GM19239 (cell line): ENCODE measurements around the gene MRPL27.
"Not testable (repeated sequence)": the region's sequence is repeated elsewhere in the genome, so short reads cannot be mapped to it uniquely, and the experiment has no call there.

Experiments
- DNase-seq: peaks from one replicate; pipeline ENCODE4 v3.0.0; 2011; ENCODE audit warnings: low spot score; ENCODE audit not compliant: insufficient read length
- FAIRE-seq: peaks from 2 replicates; lab custom pipeline; 2011; peaks lifted over from hg19 to GRCh38; lab: Jason Lieb, UNC

MRPL27 gene

DNA sequence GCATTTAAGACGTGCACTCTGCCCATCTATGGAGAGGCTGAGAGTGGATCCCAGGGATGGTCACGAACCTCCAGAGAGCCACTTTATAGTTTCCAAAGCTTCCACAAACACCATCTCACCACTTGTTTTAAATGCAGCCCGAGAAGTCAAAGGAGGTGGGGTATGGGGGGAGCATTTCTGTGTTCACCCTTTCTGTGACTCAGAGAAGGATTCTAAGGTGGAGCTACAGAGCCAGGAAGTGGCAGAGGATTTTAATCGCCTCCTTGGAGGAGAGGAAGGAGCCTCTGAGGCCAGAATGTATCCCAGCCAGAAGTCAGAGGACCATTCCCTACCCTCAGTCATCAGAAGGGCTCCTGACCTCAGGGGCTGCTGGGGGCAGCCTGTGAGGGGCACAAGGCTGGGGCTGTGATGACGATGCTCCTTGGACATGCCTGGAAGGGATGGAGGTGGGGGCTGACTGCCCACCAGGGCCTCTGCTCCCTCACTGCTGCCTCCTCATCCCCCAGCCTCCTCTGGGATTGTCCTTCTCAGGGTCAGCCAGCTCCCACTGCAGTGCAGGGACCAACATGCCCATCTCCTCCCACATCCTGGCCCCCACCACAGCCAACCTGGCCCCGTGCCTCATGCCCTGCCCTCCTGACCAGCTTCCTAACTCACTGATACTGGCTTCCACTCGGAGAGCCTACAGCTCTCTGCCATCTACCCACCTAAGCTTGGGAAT is 24.3 kb downstream of the MRPL27 start:
- DNase-seq (no peak), FAIRE-seq (no peak)

DNA sequence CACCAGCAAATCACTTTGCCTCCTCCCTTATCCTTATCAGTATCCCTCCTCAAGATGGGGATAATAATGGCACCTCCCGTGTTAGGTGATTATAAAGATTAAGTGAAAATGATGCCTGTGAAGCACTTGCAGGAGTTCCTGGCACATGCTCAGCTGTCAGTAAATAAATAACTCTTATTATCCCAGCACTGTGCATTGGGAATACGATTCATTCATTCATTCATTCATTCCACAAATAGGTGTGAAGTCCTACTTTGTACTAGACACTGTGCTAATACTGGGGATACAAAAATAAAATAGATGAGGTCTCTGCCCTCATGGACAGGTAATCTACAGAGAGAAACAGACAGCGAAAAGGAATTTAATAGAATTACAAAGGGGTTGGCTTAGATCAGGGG is 25.1 kb downstream of the MRPL27 start:
- FAIRE-seq (no peak), DNase-seq (no peak)

DNA sequence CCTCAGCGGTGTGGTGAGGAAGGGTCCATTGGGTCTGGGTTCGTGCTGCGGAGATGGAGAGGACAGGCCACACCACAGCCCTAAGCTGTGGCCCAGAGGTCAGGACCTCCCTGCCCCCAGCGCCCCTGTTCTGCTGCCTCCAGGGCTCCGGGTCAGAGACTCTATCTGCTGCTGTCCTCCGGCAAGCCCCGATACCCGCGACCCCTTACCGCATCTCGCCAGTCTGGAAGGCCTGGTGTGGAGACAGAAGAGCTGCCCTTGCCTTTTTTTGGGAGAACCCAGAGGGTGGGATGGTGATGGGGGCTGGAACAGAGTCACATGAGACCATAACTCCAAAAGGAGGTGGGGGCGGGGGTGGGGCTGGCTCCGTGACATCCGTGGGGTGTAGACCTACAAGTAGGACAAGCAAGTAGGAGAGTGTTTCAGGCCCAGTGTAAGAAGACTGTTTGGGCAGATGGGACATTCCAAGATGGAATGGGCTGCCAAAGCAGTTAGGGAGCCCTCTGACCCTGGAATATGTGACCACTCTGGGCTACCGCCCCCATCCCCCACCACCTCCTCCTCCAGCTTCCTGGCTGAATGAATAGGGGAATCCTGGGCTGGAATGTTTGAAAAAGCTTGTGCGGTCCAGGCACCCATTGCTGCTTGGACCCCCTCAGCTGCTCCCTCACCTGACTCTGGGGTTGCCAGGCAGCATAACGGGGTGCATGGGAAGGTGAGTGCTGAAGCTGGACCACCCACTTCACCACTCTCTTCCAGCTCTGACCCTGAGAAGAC is 25.7 kb downstream of the MRPL27 start:
- FAIRE-seq, result no peak

DNA sequence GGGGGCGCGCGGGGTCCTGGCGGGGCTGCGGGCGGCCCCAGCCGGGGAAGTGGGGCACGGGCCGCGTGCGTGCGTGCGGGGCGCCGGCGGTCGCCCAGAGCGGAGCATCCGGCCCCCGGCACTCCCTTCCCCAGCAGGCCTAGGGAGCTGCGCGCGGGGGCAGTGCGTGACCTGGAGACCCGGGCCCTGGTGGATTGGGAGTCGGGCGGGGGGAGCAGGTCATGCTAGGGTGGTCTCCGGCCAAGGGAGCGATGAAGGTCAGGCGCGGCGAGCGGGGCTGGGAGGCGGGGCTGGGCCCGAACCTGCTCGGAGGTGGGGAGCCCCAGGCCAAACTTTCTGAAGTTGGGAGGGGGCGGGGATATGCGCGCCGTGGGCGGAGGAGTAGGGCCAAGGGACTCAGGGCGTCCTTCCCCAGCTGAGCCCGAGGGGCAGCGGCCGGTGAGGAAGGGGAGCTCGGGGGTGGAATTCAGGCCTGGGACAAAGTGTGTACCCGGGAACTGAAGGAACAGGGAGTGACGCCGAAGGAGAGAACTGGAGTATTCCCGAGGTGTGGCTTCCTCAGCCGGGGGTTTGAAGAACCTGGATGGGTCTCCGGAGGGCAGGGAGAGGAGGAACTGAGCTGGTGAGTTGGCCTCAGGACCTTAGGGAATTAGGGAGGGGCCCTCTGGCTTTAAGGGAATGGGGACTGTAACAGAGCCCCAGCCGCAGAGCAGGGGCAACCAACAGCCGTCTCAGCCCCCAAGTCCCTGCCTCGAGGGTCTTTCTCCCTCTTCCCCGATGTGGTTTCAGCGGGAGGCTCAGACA is 26.5 kb downstream of the MRPL27 start:
- peak; percentile 75 for DNase-seq
- no peak for FAIRE-seq

More for the DNA sequence above, 25.7 kb downstream of the MRPL27 start:
- no peak for DNase-seq

DNA sequence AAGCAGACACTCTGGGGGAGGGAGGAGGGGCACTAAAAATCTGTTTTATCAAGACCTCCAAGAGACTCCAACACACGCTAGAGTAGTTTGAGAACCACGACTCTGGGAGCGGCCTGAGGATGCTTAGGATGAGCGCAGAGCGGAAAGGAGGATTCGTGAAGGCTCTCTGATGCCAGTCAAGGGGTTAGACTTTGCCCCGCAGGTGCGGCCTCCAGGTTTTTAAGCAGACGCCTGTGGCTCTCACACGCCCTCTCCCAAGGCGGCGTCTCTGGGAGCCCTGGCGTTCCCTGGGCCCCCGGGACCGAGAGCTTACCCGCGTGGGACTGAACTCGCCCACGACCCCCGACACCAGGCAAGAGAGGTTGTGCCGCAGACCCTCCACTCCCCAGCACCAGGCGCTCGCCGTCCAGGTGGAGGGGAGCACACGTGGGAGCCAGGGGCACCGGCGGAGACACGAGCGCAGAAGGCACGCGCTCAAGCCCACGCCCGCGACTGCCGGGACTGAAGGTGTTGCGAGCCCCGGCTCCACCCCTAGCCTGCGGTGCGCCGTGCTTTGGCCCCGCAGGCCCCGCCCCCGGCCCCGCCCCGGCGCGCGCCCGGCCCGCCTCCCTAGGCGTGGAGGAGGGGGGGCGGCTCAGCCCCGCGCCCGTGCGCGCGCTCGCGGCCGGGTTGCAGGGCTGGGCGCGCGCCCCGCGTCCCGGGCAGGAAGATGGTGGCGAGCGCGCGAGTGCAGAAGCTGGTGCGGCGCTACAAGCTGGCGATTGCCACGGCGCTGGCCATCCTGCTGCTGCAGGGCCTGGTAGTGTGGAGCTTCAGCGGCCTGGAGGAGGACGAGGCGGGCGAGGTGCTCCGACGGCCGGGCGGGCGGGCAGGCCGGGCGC is 27.3 kb downstream of the MRPL27 start, which contains the start of gene XYLT2:
TSS of gene XYLT2 (plus strand) at position 695 of the 881 bp plus-strand sequence. CDS start at position 710, 15 bp downstream.
- DNase-seq (peak; percentile 99), FAIRE-seq (peak; percentile 37)

DNA sequence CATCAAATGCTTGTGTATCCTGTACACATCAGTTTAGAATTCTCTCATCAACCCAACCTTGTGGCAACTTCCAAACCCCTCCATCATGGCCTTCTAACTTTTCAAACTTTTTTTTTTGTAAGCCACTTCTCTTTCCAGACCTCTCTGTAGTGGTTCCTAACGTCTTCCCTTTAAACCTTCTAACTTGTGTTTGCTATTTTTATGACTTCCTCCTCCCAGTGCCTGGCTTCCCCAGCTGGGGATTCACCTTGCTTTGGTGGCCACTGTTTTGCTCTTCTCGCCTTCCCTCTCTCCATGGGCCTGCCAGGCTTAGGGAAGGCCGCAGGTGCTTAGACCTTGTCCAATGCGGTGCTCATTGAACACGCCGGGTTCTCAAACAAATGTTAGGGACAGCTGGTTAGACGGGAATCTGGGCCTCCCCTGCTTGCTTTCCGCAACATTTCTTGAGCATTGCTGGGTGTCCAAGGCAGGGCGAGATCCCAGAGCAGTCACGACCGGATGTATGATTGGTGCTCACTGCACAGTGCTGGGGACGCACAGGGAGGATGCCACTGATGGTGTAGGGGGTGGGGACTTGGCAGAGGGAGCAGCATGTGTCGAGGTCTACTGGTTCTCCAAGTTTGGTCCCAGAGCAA is 28.1 kb downstream of the MRPL27 start:
- no peak for DNase-seq
- no peak for FAIRE-seq

DNA sequence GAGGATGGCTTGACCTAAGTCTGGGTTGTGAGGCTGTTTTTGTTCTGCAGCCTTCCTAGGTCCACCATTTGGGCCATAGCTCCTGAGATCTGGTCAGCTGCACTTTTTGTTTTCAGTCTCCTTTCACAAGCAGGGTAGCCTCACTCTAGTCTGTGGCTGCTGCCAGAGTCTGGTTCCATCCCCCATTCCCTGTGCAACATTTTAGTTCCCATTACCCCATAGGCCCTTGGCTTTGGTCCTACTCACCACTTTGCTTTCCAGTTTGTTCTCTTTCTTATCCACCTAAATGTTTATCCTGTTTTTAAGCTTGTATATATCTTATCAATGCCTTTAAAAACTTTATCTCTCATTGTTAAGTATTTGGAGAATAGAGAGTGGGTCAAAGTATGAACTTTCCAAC is 33.6 kb downstream of the MRPL27 start:
- no peak for DNase-seq
- FAIRE-seq, result no peak

DNA sequence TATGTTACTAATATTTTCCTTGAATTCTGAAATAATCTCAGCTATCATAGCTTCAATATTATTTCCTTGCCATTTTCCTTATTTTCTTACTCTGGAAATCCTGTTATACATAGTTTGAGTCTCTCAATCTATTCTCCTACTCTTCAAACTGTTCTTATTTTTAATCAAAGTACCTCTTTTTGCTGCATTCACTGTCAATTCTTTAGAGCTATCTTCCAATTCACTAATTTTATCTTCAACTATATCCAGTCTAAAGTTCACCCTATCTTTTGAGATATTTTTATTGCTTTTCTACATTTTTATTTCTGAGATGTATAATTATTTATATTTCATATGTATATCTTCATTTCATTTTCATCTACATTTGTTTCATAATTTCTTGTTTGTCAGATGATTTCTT is 34.3 kb downstream of the MRPL27 start:
- FAIRE-seq (no peak), DNase-seq (no peak)

DNA sequence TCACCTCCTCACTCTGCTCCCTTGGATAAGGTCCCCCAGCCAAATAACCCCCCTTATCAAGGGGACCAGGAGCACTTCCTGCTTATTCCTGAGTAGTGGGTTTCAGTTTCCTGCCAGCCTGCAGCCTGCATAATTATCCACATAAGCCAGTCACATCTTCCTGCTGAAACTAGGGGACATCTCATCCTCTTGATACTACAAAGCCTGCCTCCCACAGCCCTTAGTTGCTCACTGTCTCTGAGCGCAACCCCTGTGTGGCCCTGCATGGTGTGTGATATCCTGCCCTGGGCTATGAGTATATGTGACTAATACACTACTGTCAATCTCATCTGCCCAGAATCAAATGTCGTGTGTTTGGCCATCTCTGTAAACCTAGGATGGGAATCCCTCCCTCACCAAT is 35.0 kb downstream of the MRPL27 start:
- DNase-seq (no peak), FAIRE-seq (no peak)

DNA sequence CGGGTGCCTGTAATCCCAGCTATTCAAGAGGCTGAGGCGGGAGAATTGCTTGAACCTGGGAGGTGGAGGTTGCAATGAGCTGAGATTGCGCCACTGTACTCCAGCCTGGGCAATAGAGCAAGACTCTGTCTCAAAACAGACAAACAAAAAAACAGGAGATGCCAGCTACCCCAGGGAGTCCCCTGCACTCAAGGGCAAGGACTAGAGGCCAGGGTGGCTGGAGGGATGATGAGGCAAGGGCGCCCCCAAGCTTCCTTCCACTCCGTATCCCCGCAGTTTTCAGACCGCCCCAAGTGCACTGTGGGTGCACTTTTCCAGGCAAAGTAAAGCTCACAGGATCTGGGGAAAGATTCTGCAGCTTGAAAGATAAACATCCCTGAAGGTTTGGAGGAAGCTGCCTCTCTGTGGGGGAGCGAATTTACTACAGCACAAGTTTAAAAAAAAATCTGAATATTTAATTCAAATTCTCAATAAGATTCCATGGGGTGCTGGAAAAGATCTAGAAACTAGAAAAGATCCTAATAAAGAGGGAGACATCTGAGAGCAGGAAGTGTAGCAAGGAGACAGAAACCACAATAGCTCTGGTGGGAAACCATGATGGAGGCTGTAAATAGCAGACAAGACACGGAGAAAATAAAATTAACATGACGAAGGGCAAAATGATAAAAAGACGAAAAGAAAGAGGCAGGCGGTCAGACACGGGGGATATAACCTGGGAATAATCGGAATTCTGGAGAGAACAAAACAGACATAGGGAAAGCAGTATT is 39.5 kb downstream of the MRPL27 start:
- DNase-seq, FAIRE-seq: not testable (repeated sequence)

DNA sequence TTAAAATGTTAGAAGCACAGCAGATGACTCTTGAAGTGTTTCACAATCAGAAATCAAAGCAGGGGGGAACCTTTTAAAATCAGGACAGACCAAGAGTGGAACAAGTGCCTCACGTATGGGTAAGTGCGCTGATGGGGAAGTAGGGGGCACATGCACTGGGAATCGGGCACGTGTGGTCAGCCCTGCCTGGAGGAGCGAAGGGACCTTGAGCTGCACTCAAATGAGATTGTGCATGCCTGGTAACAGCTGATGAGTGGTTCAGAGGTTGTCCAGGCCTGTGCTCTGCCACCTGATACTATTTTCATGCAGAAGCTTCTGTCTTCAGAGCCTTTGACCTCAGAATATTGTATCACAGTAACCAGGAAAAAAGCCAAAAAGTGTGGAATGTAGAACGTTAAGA is 40.8 kb downstream of the MRPL27 start:
- DNase-seq, result no peak
- no peak for FAIRE-seq

DNA sequence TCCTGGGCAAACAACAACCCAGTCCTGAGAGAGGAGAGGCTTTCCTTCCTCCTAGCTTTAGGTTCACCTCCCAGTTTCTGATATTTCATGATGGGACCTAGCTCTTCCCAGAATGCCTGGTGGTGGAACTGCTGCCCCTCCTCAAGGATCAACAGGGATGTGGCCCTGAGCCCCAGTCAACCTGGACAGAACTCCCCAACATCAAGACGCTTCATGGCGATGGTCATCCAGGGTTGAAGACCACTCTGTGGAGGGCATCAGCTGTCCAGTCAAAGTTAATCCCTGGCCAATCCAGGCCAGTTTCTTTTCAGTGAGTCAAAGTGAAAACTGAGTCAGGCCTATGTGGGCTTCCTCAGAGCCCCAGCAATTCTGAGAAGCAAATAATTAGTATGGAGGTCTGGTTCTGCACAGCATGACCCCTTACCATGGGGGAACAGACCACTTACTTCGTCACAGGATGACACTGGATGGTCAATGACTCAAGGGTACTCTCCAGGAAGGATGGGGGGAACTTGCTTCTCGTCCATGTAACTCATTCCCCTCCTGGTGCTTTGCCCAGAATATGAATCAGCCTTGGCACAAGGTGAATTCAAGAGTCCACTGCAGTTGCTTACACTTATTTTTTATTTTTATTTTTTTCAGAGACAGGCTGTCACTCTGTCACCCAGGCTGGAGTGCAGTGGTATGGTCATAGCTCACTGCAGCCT is 41.7 kb downstream of the MRPL27 start:
- FAIRE-seq (no peak), DNase-seq (no peak)

DNA sequence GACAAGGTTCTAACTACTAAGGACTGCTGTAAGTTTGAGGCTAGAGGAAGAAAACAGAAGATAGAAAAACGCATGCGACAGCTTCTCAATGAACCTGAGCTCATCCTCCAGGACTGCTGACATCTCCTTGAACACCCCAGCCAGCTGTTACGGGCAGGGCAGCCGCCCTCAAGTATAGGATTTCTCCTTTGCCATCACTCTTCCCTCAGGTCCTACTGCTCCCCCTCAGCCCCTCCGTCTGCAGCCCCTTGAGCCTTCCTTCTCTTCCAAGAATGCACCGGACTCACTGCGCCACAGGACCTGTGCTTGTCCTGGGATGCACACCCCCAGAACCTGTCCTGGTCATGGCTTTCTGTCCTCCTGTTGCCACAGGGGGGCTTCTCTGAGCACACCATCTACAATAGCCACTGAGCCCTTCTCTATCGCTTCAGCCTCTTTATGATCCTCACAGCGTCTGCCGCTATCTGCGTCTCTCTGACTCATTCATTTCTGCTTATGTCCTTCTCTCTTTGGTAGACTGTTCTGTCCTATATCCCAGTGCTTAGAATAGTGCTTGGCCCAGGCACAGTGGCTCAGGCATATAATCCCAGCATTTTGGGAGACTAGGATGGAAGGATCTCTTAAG is 42.7 kb downstream of the MRPL27 start:
- FAIRE-seq (no peak), DNase-seq (no peak)

DNA sequence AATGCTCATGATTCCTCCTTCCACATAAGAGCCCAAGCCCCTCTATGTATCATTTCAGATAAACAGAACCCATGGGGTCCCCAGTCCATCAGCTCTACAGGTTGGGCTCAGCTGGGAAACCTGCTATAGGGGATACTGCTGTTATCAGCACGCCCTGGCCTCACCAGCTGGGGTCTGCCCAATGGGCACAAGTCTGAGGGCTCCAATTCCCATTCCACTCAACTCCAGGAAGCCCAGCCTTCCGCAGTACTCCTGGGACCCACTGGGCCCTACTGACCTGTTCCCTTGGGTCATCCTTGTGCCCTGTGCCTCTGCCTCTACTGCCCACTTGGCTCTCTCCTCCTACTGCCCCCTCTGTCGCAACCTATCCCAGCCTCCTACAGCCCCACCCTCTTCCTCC is 43.3 kb downstream of the MRPL27 start:
- FAIRE-seq (no peak), DNase-seq (no peak)

DNA sequence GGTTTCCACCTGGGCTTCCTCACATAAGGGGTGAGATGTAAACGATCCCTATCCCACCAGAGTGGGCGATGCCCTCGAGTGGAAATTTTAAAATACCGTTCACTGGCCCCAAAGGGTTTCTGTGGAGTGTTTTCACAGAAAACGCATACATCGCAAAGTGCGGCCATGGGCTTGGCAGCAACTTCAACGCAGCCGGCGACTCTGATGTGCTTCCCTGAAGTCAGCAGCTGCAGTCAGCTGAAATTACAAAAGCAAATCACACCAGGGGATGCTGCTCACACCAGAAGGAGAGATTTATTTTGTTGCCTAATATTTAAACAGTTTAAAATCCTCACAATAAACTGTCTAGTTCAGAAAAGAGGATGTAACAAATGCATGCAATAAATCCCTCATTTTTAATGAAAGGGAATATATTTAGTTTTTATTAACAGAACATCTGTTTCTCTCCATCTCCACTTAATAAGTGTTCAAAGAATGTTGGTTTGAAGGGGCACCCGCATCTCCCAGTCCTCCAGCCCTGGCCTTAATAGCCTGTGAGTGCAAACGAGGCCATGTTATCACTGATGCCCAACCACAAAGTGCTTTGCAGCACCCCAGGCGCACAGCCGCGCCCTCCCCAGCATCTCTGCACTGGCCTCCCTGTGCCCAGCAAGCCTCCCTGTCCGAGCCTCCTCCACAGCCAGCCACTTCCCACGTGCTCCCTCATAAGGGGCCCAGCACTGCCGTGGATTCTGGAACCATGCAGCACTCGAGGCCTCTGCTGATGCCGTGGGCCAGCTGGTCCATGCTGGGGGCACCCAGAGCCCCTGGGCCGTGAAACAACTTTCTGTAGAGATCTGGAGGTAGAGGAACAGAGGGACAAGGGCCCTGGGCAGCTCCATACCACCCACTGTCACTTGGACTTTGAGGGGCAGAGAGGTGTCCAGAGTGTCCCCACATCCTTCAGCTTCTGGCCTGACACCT is 44.3 kb downstream of the MRPL27 start:
- FAIRE-seq (no peak), DNase-seq (no peak)

DNA sequence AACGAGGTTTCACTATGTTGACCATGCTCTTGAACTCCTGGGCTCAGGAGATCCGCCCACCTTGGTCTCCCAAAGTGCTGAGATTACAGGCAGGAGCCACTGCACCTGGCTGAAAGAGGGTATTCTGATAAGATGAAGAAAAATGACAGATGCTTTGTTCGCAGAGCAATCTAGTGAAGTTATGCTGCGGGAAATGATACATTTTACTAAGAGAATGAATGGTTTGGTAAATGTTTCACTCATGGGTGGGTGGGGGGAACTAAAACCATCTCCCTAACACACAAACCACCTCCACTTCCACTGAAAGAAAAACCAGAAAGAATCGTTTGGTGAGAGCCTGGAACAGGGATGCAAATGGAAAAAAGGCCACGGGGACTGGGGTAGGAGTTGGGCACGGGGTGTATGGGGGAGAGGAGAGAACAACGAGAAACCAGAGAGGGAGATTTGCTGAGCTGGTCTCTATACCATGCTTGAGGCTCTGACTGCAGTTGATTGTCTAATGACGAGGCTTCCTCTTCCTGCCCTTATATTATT is 46.1 kb downstream of the MRPL27 start:
- no peak for DNase-seq
- FAIRE-seq, result no peak
